Stimulated activated CD8-positive, alpha-beta memory T cell treated with anti-CD3 and anti-CD28 coated beads, Interleukin-7, amount 100 ng/mL, for 24 hours (primary cell): ENCODE results near the gene ZNF664.
"Not testable (repeated sequence)": the region's sequence is repeated elsewhere in the genome, so short reads cannot be mapped to it uniquely, and the experiment has no call there.

Experiments used
- DNase-seq: peaks from one replicate; pipeline ENCODE4 v3.0.0-alpha.2; 2020; ENCODE audit warnings: low read depth

ZNF664 gene

DNA sequence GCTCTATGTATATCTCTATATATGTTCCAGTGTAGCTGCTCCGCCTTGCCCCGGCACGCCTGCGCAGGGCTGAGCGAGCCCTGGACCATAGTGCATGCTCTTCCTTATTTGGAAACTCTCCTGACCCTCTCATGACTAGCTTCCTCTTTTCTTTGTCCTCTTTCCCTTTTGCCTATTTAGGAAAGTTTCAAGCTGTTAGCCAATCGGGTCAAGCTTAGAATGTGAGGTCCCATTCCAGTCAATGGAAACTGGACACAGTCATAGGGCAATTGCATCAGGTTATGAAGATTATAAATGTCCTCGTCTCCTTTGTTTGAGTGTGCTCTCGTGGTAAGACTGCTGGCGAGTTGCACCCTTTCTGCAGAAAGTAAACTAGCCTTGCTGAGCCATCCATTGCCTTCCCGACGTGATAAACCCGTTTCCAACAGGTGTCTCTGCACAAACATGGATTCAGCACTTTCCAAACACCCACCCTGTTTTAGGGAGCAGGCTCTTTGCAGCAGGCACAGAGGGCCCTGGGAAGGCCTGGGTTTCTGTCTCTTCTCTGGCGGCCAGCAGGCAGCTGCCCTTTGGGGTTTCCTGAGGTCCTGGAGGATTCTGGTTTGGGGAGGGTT lies 31.3 kb upstream of the ZNF664 start:
- DNase-seq: no peak

DNA sequence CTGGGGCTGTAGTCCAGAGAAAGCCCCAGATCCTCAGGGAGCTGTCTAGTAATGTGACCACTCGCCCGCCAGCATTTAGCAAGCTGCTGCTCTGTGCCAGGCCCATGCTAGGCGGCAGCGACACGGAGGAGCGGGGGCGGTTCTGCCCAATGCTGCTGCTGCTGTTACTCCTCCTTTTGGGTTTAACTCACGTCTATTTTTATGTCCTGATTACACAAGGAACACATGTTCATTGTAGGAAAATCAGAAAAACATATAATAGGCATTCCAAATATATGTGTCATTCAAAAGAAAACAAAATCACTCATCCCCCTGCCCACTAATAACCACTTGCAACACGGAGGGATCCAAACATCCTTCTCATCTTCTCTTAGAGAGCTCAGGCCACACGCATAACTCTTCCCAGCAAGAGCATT lies 30.8 kb upstream of the ZNF664 start:
- DNase-seq: no peak

DNA sequence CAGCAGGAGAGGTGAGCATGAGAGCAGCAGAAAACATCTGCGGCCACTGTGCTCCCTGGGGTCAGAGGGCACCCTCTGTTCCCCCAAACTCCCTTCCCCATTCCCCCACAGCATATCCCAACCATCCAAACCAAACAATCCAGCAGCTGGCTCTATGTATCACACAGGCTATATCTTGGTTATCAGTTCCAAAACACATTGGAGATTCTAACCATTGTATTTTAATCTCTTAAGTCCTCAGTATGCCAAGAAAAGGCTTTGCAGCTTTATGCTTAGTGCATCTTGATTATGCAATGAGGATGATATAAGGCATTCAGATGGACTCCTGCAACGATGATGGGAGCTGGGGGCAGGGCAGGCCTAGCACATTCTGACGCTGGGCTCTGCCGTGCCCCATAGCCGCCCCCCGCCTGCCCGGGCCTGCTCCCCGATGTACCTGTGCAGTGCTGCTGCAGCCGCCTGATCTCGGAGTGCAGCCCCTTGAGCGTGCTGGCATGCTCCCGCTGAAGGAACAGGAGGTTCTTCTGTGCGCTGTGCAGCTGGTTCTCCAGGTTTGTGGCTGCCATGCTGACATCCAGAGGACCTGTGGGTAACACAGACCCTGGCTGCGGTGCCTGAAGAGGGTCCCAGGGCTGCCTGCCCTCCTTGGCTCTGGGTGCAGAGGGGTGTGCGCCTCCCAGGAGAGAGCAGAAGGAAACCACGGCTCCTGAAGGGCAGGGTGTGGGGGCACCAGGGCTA lies 29.9 kb upstream of the ZNF664 start:
- no peak for DNase-seq

GRCh38 chr12:123943816-123944215 lies 29.2 kb upstream of the ZNF664 start:
- DNase-seq: no peak

- DNase-seq: no peak
These were observed 28.3 kb upstream of the ZNF664 start for GRCh38 chr12:123944696-123945095.

GRCh38 chr12:123945287-123946151 lies 27.5 kb upstream of the ZNF664 start:
- DNase-seq: no peak

- DNase-seq: no peak
These were observed 26.9 kb upstream of the ZNF664 start for GRCh38 chr12:123946152-123946515.

GRCh38 chr12:123946516-123947505 lies 26.2 kb upstream of the ZNF664 start:
- not testable (repeated sequence) for DNase-seq

GRCh38 chr12:123947531-123947930 lies 25.5 kb upstream of the ZNF664 start:
- DNase-seq: not testable (repeated sequence)

GRCh38 chr12:123948401-123948795 lies 24.6 kb upstream of the ZNF664 start:
- no peak for DNase-seq

DNA sequence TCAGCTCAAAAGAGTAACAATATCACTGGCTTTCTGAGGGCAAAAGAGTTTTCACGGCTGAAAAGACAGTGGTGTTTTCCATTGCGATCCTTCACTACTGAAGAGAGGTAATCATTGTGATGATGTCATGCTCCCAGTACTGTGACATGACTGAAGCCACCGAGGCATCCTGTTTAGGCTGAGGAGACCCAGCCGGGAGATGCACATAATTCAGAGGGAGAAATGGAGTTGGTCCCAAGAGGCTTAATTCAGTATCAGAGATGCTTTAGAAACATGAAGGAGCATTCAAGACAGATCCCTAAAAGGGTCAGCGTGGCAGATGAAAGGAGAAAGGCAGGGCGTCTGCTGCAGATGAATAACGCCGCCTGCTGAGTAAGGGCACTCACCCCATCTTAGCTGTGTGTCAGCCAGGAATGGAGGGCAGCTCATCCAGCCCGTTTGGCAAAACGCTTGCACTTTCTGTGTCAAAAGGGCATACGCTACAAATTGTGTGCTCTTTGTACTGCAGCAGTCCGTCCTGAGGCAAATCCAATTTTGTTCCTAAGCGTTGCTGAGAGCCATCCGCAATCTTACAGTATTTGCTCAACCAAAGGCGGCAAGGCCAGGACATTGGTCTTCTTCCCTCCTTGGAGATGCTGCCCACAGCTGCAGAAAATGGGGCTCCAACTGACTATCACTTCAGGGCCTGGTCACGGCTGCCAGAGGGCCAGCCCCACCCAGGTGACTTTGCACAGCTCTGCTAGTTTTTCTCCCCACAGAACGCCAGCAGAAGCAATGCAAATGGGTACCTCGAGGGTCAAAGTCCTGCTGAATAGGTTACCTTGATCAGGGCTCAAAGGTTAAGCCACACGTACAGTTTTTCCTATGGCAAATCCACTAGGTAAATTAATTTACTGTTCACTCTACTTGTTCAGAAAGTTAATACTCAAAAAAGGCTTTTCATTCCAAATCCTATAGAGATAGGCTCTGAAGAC lies 23.9 kb upstream of the ZNF664 start:
- DNase-seq: no peak

DNA sequence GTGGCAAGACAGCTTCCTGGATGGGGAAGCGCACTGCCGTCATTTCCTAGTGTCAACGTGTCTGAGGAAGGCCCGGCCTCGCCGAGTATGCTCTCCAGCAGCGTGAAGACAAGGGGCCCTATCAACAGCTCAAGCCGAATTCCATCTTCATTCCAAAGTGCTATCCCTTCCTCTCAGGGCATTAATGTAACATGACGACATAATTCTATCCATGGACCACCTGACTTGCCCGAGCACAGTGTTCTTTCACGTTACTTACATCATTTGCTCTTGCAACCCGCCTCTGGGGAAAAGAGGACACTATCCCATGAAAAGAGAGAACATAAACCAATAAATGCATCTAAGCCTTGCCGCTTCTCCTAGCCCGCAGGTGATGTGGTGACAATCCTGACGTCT lies 23.2 kb upstream of the ZNF664 start:
- DNase-seq: no peak

- no peak for DNase-seq
These were observed 22.3 kb upstream of the ZNF664 start for GRCh38 chr12:123950476-123951349.

DNA sequence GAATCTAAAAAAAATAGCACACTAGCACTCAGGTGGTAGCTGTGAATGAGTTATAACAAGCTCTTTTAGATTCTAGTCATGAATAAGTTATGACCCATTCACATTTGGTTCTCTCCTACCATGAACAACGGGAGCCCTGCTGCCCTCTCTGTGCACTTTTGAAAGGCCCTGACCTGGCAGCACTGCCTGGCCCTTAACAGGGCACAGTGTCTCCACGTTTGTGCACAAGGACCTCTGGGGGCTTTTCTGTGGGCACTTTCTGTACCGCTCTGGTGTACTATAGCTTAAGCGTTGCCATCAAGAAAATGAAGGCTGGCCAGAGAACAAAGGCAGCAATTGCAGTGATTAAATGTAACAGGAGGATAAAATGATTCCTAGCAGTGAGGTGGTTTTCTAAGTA lies 21.5 kb upstream of the ZNF664 start:
- DNase-seq: no peak

- DNase-seq: no peak
These were observed 21.0 kb upstream of the ZNF664 start for GRCh38 chr12:123952037-123952436.

DNA sequence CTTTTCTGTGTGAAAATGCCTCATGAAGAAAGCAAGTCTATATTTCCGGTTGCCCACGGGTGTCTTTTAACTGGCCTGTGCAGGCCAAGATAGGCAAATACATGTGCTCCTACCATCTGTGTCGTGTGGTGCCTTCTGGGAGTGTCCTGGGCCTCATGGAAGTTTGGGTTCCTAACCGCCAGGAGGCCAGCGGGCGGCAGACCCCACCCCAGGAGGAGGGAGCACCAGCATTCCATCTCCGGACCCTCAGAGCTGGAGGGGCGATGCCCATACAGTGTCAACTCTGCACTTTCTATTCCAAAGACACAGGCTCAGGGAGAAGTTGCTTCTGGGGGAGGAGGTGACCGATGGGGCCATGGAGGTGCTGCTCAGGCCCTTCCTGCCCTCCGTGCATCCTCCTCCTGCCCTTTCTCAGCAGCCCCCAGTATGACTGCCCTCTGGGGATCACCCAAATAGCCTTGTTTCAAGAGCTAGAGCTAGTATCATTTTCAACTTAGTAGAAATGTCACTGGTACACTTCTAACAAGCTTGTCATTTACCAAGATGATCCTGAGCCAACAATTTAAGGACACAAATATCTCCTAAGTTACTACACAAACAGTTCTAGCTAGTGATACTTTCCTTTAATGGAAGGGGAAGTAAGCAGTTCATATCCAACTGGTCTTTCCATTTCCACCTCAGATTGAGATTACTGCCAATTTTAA lies 18.2 kb upstream of the ZNF664 start:
- DNase-seq: no peak

GRCh38 chr12:123956249-123956648 lies 16.8 kb upstream of the ZNF664 start:
- no peak for DNase-seq

DNA sequence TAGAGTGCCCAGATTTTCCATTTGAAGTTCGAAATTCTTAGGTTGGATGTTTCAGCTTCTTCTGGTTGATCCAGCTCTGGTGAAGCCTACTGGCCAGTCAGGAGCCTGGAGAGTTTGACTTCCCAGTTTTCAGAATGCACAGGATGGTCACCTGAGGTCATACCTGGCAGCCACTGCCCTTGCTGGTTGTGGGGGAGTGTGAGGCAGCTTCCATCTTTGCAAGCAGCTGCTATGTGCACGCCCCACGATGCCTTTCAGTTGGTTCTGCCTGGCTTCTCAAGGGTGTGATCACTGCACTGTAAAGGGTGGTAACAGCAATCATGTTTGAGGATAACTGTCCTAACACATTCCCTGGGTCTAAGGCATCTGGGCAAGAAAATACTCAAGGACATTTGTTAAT lies 15.8 kb upstream of the ZNF664 start:
- DNase-seq: no peak

DNA sequence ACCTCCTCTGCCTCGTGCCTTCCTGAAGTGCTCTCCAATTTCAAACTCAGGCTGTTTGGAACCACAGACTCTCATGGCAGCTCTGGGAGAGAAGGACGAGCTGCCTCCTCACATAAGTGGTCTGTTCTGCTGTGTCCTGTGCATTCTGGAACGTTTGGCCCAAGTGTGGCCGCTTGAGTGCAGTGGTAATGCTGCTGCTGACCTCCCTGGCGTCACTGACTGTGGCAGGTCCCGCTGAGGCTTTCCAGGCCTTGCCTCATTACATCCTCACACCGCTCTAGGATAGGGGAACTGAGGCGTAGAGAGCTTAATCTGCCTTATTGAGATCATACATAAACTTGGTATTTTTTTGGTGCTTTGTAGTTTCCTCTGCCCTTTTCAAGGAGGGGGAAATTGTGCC lies 14.6 kb upstream of the ZNF664 start:
- no peak for DNase-seq
